HG02973 (cell line): ENCODE measurements around the gene CCL1.

ENCODE experiments used
- ATAC-seq: cut with Tn5 transposase; IDR thresholded peaks from one replicate; pipeline ENCODE4 v1.9.1; 2021; ENCODE audit warnings: moderate library complexity; ENCODE audit not compliant: unreplicated experiment

CCL1 gene

GRCh38 chr17:34363183-34363661 is at the start of gene CCL1:
CCL1 (minus strand) TSS chr17:34363233; CDS start chr17:34363161, 72 bp downstream.
- no peak for ATAC-seq

GRCh38 chr17:34412534-34412933 is 49.5 kb upstream of the CCL1 start:
- ATAC-seq: no peak

- no peak for ATAC-seq
These were observed 48.8 kb upstream of the CCL1 start for GRCh38 chr17:34411646-34412421.

GRCh38 chr17:34409352-34409751 is 46.3 kb upstream of the CCL1 start:
- ATAC-seq: no peak

GRCh38 chr17:34408439-34408838 is 45.4 kb upstream of the CCL1 start:
- no peak for ATAC-seq

- ATAC-seq: no peak
These were observed 43.2 kb upstream of the CCL1 start for GRCh38 chr17:34406226-34406625.

- no peak for ATAC-seq
These were observed 40.0 kb upstream of the CCL1 start for GRCh38 chr17:34403006-34403405.

GRCh38 chr17:34401165-34401564 is 38.1 kb upstream of the CCL1 start:
- no peak for ATAC-seq

- ATAC-seq: no peak
These were observed 37.4 kb upstream of the CCL1 start for GRCh38 chr17:34400301-34400931.

GRCh38 chr17:34399725-34400124 is 36.7 kb upstream of the CCL1 start:
- ATAC-seq: no peak

- no peak for ATAC-seq
These were observed 36.0 kb upstream of the CCL1 start for GRCh38 chr17:34398990-34399389.

GRCh38 chr17:34397265-34397664 is 34.2 kb upstream of the CCL1 start:
- ATAC-seq: no peak

- no peak for ATAC-seq
These were observed 30.4 kb upstream of the CCL1 start for GRCh38 chr17:34393401-34393800.

- ATAC-seq: no peak
These were observed 28.2 kb upstream of the CCL1 start for GRCh38 chr17:34391241-34391640.

GRCh38 chr17:34390649-34391048 is 27.6 kb upstream of the CCL1 start:
- ATAC-seq: no peak

GRCh38 chr17:34389126-34389750 is 26.2 kb upstream of the CCL1 start:
- ATAC-seq: no peak

- no peak for ATAC-seq
These were observed 24.5 kb upstream of the CCL1 start for GRCh38 chr17:34387566-34387965.

- ATAC-seq: no peak
These were observed 23.9 kb upstream of the CCL1 start for GRCh38 chr17:34386697-34387550.

- no peak for ATAC-seq
These were observed 23.3 kb upstream of the CCL1 start for GRCh38 chr17:34386343-34386696.

GRCh38 chr17:34384822-34385605 is 22.0 kb upstream of the CCL1 start:
- ATAC-seq: no peak
